CD4-positive, alpha-beta T cell treated with Interleukin-17A for 1 hour (primary cell): Measurements from ENCODE around the gene SYNE2.
A peak's percentile ranks its signal among the peaks of the same experiment; 100 is the strongest.
"Not testable (repeated sequence)": the region's sequence is repeated elsewhere in the genome, so short reads cannot be mapped to it uniquely, and the experiment has no call there.

Experiments
- DNase-seq: peaks from one replicate; pipeline ENCODE4 v3.0.0-alpha.2; 2020

SYNE2 gene

DNA sequence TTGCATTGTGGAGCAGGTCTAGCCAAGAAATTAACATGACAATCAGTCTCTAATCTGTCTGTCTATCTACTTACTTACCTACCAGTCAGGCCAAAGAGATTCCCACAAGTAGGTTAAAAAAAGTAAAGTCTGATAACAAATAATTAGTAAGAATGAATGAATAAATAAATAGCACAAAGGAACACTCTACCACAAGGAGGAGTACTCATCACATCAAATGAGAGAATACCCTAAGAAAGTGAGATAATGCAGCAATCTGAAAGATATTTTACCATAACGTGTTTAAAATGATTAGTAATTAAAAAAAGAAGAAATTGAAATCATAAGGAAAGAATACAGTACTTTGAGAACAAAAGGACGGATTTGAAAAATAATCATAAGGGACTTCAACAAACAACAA lies 187.2 kb downstream of the SYNE2 start:
- no peak for DNase-seq

- not testable (repeated sequence) for DNase-seq
Measured at GRCh38 chr14:64043296-64043695, 190.5 kb downstream of the SYNE2 start.

DNA sequence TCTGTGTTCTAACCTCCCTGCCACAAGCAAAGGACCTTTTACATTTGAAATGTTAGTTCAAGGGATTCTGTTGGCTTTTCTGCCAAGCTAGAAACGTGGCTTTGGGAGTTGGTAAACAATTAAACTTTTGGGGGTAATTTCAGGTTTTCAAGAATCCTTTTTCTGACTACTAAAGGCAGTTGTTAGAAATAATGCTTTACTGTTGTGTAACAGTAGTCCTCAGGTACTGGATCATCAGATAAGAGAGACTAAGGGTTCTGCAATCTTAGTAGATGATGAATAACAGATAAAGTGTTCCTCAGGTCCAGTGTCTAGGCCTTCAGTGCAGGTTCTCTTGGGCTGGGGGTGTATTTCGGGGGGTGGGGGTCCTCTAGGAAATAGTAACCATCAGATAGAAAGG lies 192.3 kb downstream of the SYNE2 start:
- DNase-seq, result no peak

- no peak for DNase-seq
Measured at GRCh38 chr14:64049616-64050381, 197.0 kb downstream of the SYNE2 start.

DNA sequence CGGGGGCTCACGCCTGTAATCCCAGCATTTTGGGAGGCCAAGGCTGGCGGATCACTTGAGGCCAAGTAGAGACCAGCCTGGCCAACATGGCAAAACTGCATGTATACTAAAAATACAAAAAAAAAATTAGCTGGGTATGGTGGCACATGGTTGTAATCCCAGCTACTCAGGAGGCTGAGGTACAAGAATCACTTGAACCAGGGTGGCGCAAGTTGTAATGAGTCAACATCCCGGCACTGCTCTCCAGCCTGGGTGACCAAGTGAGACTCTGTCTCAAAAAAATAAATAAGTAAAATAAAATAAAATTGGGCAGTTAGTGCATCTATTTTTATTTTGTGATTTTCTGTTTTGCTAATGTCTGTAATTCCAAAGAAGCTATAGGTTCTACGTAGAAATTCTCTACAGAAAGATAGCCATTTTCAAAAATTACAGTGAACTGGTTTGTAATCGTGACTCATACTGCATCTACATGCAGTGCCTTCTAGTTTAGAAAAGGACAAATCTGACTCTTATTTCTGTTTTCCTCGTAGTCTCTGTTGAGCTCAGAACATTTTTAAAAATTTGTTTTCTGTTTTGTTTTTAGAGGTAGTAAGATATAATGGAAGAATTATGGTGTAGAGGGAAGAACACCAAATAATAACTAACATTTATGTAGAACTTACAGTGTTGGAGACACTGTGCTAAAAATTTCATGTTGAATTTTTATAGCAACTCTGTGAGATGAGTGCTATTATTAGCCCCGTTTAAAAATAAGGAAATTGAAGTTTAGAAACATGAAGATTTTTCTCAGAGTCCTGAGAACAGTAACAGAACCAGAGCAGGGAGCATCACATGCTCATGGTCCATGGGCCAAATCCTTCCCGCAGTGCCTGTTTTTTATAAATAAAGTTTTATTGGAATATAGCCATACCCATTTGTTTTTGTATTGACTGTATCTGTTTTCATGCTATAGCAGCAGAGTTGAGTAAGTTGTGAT lies 201.2 kb downstream of the SYNE2 start:
- no peak for DNase-seq

DNA sequence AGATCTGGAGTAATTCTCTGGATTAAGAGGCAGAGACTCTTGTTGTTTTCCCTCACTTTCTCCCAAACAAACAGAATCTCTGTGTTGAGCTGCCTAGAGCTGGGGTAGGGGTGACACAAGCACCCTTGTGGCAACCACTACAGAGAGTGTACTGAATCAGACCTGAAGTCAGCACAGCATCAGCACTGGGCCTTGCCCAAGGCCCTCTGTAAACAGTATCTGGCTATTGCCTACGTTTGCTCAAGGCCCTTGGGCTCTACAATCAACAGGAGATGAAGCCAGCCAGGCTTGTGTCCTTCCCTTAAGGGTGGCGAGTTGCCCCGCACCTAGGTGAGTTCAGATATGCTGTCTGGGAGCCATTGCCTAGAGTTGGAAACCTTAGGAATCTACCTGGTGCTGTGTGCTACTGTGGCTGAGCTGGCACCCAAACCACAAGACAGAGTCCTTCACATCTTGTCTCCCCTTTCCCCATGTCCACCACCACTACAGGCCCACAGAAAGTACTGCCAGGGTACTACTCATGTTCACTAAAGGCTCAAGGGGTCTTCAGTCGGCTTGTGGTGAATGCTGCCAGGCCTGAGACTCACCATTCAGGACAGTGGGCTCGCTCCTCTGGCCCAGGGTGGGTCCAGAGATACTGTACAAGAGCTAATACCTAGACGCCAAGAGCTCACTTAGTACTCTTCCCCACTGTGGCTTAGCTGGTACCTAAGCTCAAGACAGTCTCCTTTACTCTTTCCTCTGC lies 206.8 kb downstream of the SYNE2 start:
- no peak for DNase-seq

- no peak for DNase-seq
Measured at GRCh38 chr14:64060199-64060545, 207.4 kb downstream of the SYNE2 start.

DNA sequence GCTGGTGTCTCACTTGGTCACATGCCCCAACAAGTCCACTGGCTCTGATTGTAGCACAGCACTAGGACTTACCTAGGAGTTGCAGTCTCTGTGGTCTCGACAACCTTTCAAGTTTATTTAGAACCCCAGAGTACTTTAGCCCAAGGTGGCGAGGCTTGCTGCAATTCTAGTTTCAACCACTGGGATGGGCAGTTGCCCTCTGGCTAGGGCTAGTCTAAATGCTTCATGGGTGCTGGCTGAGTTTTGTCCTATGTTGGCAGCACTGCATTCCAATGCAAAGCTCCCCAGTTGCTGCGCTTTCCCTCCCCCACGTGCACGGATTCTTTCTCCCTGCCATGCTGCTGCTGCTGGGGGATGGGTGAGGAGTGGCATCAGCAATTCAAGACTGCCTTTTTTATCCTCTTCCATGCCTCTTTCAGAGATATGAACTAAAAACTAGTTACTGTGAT lies 207.9 kb downstream of the SYNE2 start:
- peak; percentile 5 for DNase-seq

GRCh38 chr14:64061115-64061514 lies 208.3 kb downstream of the SYNE2 start:
- DNase-seq, result no peak

- no peak for DNase-seq
Measured at GRCh38 chr14:64061706-64062105, 208.9 kb downstream of the SYNE2 start.

GRCh38 chr14:64062381-64063115 lies 209.7 kb downstream of the SYNE2 start:
- DNase-seq, result no peak

DNA sequence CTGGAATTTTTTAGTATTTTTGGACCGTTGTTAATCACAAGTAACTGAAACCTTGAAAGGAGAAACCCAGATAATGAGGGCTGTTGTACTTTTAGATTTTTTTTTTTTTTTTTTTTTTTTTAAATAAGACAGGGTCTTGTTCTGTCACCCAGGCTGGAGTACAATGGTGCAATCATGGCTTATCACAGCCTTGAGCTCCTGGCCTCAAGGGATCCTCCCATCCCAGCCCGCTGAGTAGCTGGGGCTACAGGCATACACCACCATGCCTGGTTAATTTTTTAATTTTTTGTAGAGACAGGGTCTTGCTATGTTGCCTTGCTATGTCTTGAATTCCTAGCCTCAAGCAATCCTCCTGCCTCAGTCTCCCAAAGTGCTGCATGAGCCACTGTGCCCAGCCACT lies 211.6 kb downstream of the SYNE2 start:
- no peak for DNase-seq

DNA sequence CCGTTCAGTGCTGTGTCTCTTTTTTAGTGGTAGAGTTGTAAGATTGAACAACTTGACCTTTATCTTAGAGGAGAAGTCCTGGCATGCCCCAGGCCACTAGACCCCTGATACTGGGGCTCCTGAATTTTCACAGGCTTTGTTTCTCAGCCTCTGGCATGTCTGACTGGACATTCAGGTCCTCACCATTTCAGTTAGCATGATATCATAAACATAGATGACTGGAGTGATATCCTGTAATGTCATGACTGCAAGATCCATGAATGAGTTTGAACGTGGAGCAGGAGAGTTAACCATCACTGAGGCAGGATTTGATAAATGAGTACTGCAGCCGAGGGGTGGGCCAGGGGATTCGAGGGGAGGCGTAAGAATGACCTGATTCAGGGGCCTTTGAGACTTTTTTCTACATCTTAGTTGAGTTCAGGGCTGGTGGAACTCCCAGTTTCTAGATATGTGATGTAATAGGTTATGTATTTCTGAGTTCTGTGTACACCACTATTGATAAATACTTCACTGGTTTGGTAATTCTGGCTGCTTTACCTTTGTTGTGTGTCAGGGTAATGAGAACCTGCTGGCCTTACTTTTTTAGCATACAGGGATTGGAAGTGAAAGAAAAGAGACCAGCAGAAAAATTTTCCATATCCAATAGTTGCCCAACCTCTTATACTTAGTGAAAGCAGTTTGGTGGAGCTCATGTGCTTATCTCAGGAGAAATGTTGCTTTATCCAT lies 217.0 kb downstream of the SYNE2 start:
- no peak for DNase-seq

GRCh38 chr14:64074961-64075612 lies 222.3 kb downstream of the SYNE2 start:
- DNase-seq, result no peak

DNA sequence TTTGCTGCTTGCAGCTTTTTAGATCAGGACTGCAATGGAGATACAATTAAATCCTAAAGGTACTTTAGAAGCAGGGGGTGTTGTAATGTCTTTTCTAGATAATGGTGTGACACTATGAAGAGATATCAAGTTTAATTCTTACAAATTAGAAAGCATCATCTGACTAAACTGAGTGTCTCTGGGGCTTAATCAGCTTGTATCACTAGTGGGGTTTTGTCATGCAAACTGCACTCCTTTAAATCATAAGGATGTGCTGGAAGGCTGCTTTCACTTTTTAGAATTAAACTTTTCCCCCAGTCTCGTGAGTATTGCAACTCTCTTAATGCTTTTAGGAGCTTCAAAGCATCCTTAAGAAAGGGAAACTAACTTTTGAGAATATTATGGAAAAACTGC lies 222.8 kb downstream of the SYNE2 start:
- no peak for DNase-seq

DNA sequence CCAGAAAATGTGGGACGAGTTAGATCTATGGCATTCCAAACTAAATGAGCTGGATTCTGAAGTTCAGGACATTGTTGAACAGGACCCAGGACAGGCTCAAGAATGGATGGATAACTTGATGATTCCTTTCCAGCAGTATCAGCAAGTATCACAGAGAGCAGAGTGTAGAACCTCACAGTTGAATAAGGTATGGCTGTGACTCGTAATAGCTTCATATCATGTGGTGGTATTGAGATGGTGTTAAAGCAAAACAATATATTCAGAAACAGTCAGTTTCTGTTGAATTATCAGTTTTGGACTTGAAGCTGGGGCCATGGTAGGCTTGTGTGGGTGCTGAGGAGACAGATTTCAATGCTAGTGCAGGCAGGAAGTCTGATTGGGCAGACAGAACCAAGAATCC lies 227.6 kb downstream of the SYNE2 start:
- no peak for DNase-seq

GRCh38 chr14:64081174-64081746 lies 228.5 kb downstream of the SYNE2 start:
- DNase-seq, result no peak

GRCh38 chr14:64082837-64083236 lies 230.0 kb downstream of the SYNE2 start:
- no peak for DNase-seq

- no peak for DNase-seq
Measured at GRCh38 chr14:64088647-64088964, 235.8 kb downstream of the SYNE2 start.

DNA sequence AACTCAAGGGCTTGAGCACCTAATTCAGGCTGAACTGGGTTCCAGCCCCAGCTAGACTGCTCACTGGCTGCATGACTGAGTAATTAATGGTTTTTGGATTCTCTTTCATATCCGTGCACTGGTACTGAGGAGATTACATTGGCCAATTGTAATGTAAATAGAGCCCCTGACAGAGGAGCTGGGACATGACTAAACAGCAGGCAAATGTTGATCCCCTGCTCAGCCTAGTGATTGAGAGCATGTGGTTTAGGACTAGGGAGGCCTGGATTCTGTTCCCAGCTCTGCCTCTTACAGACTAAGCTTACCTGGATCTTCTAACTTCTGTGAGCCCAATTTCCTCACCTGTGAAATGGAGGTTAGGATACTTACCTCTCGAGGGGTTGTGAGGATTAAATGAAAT lies 237.1 kb downstream of the SYNE2 start:
- no peak for DNase-seq

GRCh38 chr14:64091217-64091616 lies 238.4 kb downstream of the SYNE2 start:
- no peak for DNase-seq
